ENCODE data around the gene BSPRY.

BSPRY gene

GRCh38 chr9:113350107-113350661 is 843 bp downstream of the BSPRY start:
- no peak for DNase-seq (ENCODE audit: extremely low read depth, low read depth)
- no peak for TF ChIP-seq CTCF (IDR thresholded peaks at IDR 0.05; ENCODE audit: low read depth, low read length)

DNA sequence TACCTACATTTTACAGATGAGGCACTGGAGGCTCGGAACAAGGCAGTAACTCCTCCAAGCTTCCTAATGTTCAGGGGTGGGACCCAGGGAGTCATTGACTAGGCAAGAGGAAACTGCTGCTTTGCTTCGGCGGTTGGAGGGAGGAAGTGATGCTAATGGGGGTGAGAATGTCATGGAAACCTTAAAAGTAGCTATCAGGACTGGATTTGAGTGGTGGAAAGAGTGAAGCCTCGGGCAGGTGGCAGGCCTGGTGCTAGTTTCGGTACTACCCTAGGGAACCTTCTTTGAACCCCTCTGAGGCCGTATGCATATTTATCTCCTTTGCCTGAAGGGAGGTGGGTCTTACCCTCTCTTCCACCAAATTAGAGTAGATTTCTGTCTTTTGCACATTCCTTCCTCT is 1.6 kb downstream of the BSPRY start:
- DNase-seq (ENCODE audit: extremely low read depth, low read depth): no peak
- no peak for TF ChIP-seq CTCF (IDR thresholded peaks at IDR 0.05; ENCODE audit: low read depth, low read length)

- no peak for TF ChIP-seq CTCF (IDR thresholded peaks at IDR 0.05; ENCODE audit: low read depth, low read length)
- no peak for DNase-seq (ENCODE audit: extremely low read depth, low read depth)
Measured at GRCh38 chr9:113352006-113352405, 2.7 kb downstream of the BSPRY start.

GRCh38 chr9:113352411-113352810 is 3.1 kb downstream of the BSPRY start:
- TF ChIP-seq CTCF (IDR thresholded peaks at IDR 0.05; ENCODE audit: low read depth, low read length): no peak
- no peak for DNase-seq (ENCODE audit: extremely low read depth, low read depth)

DNA sequence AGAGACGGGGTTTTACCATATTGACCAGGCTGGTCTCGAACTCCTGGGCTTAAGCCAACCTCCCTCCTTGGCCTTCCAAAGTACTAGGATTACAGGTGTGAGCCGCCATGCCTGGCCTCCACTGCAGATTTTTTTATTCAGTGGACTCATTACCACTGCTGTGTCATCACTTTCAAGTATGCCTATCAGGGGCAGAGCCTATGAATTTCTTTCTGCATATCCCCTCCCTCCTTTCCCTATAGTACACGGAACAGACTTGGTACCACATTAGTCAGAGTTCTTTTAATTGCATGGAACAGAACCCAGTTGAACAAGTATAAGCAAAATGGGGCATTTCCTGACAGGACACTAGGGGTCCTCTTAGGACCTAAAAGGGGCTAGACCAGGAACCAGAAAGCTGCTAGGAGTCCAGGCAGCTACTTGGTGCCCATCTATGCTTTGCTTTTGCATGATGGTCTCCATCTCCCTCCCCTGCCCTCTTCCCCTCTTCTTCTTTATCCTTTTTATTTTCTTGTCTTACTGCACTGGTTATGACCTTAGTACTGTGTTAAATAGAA is 5.8 kb downstream of the BSPRY start:
- DNase-seq (ENCODE audit: extremely low read depth, low read depth): no peak
- peak; percentile 15 for TF ChIP-seq CTCF (IDR thresholded peaks at IDR 0.05; ENCODE audit: low read depth, low read length)

GRCh38 chr9:113356686-113357292 is 7.4 kb downstream of the BSPRY start:
- no peak for TF ChIP-seq CTCF (IDR thresholded peaks at IDR 0.05; ENCODE audit: low read depth, low read length)

DNA sequence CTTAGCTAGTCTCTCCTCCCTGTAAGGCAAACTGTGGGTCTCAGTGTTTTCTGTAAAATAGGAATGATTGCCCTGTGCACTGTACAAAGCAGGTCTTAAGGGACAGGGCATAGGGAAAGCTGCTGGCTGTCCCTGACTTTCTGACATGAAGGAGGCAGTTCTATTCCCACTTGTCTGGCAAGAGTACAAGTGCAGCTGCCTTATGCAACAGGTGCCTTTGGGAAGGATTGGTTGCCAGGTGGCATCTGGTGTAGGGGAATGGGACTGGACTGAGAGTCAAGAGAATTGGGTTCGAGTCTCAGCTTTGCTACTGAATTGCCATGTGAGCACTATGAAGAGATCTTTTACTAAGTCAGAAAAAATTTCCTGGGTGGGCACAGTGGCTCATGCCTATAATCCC is 10.0 kb downstream of the BSPRY start:
- no peak for DNase-seq (ENCODE audit: extremely low read depth, low read depth)
- TF ChIP-seq CTCF (IDR thresholded peaks at IDR 0.05; ENCODE audit: low read depth, low read length): no peak

More at GRCh38 chr9:113356686-113357292, 7.4 kb downstream of the BSPRY start:
- no peak for DNase-seq (ENCODE audit: extremely low read depth, low read depth)
